Right ventricle myocardium superior (tissue), 1 donor: ENCODE measurements around the gene ENG. TPM values are rescaled to one million over a fixed set of nuclear protein-coding genes. Genes with fewer than 3 reads are reported as not detected.
"Not testable (repeated sequence)": the region's sequence is repeated elsewhere in the genome, so short reads cannot be mapped to it uniquely, and the experiment has no call there.

ENCODE experiments used
- ATAC-seq: fragments of 200-7000 bp; cut with Tn5 transposase; one replicate; pipeline ENCODE4 v1.9.1; 2020; ENCODE audit warnings: mild to moderate bottlenecking; ENCODE audit not compliant: poor library complexity
- DNase-seq: peaks from one replicate; pipeline ENCODE4 v3.0.0-alpha.2; 2020
- intact Hi-C: fragments of 100-400 bp; cut with DNase I; formaldehyde crosslinking; loops from one replicate; pipeline ENCODE4 v1.11.2; 2022
- total RNA-seq: library from RNA; stranded (reverse); fragmentation: NEBNext Ultra II Directional; extraction: Animal tissue kit (Norgen Biotek cat#: 25700); gene quantifications from one replicate; pipeline ENCODE4 v1.2.1, GENCODE V29; 2021
- donor health status: DM: no; HTN: yes; CAD: no; lungs with severe emphysema.

ENG gene
- total RNA-seq, 1 donor from 2014 or later, result 118 TPM

GRCh38 chr9:127852829-127853228, 1.6 kb downstream of the ENG start:
- intact Hi-C loops, result no loop called here
- DNase-seq, result no peak
- ATAC-seq, result no peak

GRCh38 chr9:127850286-127850830, 4.1 kb downstream of the ENG start:
- intact Hi-C loops, result no loop called here

GRCh38 chr9:127848756-127849504, 5.5 kb downstream of the ENG start:
- ATAC-seq, result no peak
- intact Hi-C loops, result no loop called here

More at GRCh38 chr9:127850286-127850830, 4.1 kb downstream of the ENG start:
- no peak for ATAC-seq
- DNase-seq, result no peak

GRCh38 chr9:127847833-127848755, 6.4 kb downstream of the ENG start:
- ATAC-seq, result no peak
- intact Hi-C loops, result no loop called here
- no peak for DNase-seq

More at GRCh38 chr9:127848756-127849504, 5.5 kb downstream of the ENG start:
- no peak for DNase-seq

GRCh38 chr9:127847178-127847510, 7.3 kb downstream of the ENG start:
- ATAC-seq (peak; percentile 39), DNase-seq (peak; percentile 59)
- intact Hi-C loops, result no loop called here

- intact Hi-C loops, result no loop called here
- DNase-seq (peak; percentile 66), ATAC-seq (peak; percentile 56)
Measured at GRCh38 chr9:127846443-127847177, 7.8 kb downstream of the ENG start.

- DNase-seq, ATAC-seq, intact Hi-C loops: not testable (repeated sequence)
Measured at GRCh38 chr9:127845619-127846018, 8.8 kb downstream of the ENG start.

- ATAC-seq (peak; percentile 25), DNase-seq (peak; percentile 65)
- intact Hi-C loops, result no loop called here
Measured at GRCh38 chr9:127844821-127845359, 9.6 kb downstream of the ENG start.

GRCh38 chr9:127841087-127841835, 13.2 kb downstream of the ENG start:
- DNase-seq, result no peak
- intact Hi-C loops, result no loop called here
- ATAC-seq, result no peak

GRCh38 chr9:127838375-127839078, 15.9 kb downstream of the ENG start:
- peak; percentile 86 for DNase-seq
- ATAC-seq, result peak; percentile 66
- intact Hi-C loops, result no loop called here

- ATAC-seq (no peak), DNase-seq (peak; percentile 58)
- intact Hi-C loops, result no loop called here
Measured at GRCh38 chr9:127837346-127837745, 17.1 kb downstream of the ENG start.

GRCh38 chr9:127836561-127836960, 17.9 kb downstream of the ENG start:
- DNase-seq, ATAC-seq, intact Hi-C loops: not testable (repeated sequence)

GRCh38 chr9:127835991-127836516, 18.4 kb downstream of the ENG start:
- intact Hi-C loops, result no loop called here
- peak; percentile 64 for DNase-seq
- peak; percentile 49 for ATAC-seq

- intact Hi-C loops, result no loop called here
- ATAC-seq (no peak), DNase-seq (no peak)
Measured at GRCh38 chr9:127833555-127833954, 20.9 kb downstream of the ENG start.

GRCh38 chr9:127832248-127832647, 22.2 kb downstream of the ENG start:
- no peak for DNase-seq
- intact Hi-C loops, result no loop called here
- no peak for ATAC-seq

- DNase-seq, result no peak
- no peak for ATAC-seq
- intact Hi-C loops, result no loop called here
Measured at GRCh38 chr9:127829205-127829906, 25.1 kb downstream of the ENG start.
